Progenitor cell of endocrine pancreas (in vitro differentiated cells): Measurements from ENCODE around the gene WDR43. TPM values are rescaled to one million over a fixed set of nuclear protein-coding genes. Genes with fewer than 3 reads are reported as not detected.

Experiments
- DNase-seq: peaks from one replicate; pipeline ENCODE4 v3.0.0; 2021; ENCODE audit warnings: low spot score; ENCODE audit not compliant: unreplicated experiment
- H3K27ac Mint-ChIP-seq: 2 replicates; pipeline ENCODE4 v1.8.0; 2021; ENCODE audit warnings: mild to moderate bottlenecking, moderate library complexity, mixed read lengths
- H3K27me3 Mint-ChIP-seq: 2 replicates; pipeline ENCODE4 v1.8.0; 2021; ENCODE audit warnings: mixed read lengths
- H3K36me3 Mint-ChIP-seq: 2 replicates; pipeline ENCODE4 v1.8.0; 2022; ENCODE audit warnings: mixed read lengths; ENCODE audit not compliant: insufficient read depth
- H3K4me1 Mint-ChIP-seq: 2 replicates; pipeline ENCODE4 v1.8.0; 2021; ENCODE audit warnings: low read depth, mixed read lengths
- H3K4me3 Mint-ChIP-seq: 2 replicates; pipeline ENCODE4 v1.8.0; 2021; ENCODE audit warnings: low read depth, mild to moderate bottlenecking, moderate library complexity, mixed read lengths
- H3K9me3 Mint-ChIP-seq: 2 replicates; pipeline ENCODE4 v1.8.0; 2021; ENCODE audit warnings: low read depth, mixed read lengths
- total RNA-seq: library from RNA; stranded (reverse); gene quantifications from 2 replicates; pipeline ENCODE4 v1.2.1, GENCODE V29; 2021
- TF ChIP-seq, protein P1 (sequence below): fragments of 200-600 bp; sonication (generic); IDR thresholded peaks from one replicate; pipeline ENCODE4 v1.5.0; 2021; ENCODE audit warnings: antibody characterized with exemption, mild to moderate bottlenecking; ENCODE audit not compliant: unreplicated experiment

WDR43 gene
- total RNA-seq, 1 donor from 2014 or later = 57.2 TPM

DNA sequence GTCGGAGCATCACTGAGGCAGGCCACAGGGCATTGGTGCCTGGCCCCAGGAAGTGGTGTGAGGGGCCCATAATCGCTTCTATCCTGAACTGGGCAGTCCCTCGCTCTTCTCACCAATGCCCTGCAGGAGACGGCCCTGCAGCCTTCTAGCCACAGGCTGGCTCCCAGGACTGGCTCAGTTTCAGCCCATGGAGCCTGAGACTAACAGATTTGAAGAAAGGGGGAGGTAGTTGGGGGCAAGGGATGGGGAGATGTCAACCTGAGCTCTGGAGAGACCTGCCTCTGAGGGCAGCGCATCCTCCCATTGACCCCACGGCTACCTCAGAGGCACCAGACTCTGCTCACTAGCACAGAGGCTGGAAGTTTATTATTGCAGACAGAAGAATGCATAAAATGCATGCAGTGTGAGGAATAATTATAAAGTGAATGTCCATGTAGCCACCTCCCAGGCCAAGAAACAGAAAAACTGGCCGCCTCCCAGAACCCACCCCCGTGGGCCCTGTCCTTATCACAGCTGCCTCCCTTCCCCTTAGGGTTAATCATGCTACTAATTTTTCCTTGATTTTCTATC lies 88.0 kb downstream of the WDR43 start:
- no peak for DNase-seq
- TF ChIP-seq, protein P1, sequence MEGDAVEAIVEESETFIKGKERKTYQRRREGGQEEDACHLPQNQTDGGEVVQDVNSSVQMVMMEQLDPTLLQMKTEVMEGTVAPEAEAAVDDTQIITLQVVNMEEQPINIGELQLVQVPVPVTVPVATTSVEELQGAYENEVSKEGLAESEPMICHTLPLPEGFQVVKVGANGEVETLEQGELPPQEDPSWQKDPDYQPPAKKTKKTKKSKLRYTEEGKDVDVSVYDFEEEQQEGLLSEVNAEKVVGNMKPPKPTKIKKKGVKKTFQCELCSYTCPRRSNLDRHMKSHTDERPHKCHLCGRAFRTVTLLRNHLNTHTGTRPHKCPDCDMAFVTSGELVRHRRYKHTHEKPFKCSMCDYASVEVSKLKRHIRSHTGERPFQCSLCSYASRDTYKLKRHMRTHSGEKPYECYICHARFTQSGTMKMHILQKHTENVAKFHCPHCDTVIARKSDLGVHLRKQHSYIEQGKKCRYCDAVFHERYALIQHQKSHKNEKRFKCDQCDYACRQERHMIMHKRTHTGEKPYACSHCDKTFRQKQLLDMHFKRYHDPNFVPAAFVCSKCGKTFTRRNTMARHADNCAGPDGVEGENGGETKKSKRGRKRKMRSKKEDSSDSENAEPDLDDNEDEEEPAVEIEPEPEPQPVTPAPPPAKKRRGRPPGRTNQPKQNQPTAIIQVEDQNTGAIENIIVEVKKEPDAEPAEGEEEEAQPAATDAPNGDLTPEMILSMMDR = no peak
- Mint-ChIP-seq H3K4me3 (no peak overlapping the region), H3K9me3 (no peaks in the 10 kb centered on the region), H3K27me3 (peaks cover 8% of the 10 kb centered on the region), H3K36me3 (no peaks in the 10 kb centered on the region), H3K4me1 (no peaks in the 10 kb centered on the region), H3K27ac (no peak overlapping the region)

DNA sequence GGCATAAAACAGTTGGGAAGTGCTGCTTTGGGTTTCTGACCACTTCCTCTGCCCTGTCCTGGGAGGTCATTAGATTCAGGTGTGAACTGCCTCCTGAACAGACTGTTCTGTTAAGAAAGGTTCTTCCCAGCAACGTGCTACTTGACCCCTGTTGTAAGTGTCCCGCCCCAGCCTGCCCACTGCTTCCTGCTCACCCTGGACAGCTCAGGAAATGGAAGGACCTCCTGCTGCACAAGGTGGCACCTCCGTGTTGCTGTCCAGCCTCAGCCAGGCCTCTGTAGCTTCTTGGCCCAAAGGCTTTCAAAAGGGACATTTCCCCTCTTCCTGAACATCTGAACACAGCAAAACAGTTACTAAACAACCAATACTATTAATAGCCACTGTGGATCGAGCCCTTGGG lies 92.0 kb downstream of the WDR43 start:
- Mint-ChIP-seq H3K4me3 (no peak overlapping the region), H3K4me1 (no peaks in the 10 kb centered on the region), H3K9me3 (no peaks in the 10 kb centered on the region), H3K27ac (no peak overlapping the region), H3K36me3 (no peaks in the 10 kb centered on the region), H3K27me3 (peaks cover 14% of the 10 kb centered on the region)
- TF ChIP-seq, protein P1 = no peak
- DNase-seq = no peak

DNA sequence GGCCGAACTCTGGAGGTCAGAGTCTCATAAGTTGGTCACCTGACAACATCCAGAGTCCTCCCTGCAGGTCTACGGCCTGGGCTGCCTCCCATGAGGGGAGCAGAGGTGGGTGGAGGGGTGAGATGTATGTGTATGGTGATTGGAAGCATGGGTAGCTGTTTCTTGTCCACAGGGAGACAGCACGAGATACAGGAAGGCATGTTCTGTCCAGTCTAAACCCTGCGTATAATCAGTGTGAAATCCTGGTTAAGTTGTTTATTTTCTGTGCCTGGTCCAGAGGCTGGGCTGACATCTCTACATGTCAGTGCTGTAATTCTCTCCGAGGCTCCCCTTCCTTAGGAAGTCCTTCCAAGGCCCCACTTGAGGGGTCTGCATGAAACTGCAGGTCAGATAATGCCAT lies 95.5 kb downstream of the WDR43 start:
- Mint-ChIP-seq H3K36me3 (no peaks in the 10 kb centered on the region), H3K9me3 (no peaks in the 10 kb centered on the region), H3K27ac (no peak overlapping the region), H3K4me1 (peaks cover 6% of the 10 kb centered on the region), H3K27me3 (peaks cover 28% of the 10 kb centered on the region), H3K4me3 (no peak overlapping the region)
- no peak for DNase-seq
- TF ChIP-seq, protein P1 = no peak

DNA sequence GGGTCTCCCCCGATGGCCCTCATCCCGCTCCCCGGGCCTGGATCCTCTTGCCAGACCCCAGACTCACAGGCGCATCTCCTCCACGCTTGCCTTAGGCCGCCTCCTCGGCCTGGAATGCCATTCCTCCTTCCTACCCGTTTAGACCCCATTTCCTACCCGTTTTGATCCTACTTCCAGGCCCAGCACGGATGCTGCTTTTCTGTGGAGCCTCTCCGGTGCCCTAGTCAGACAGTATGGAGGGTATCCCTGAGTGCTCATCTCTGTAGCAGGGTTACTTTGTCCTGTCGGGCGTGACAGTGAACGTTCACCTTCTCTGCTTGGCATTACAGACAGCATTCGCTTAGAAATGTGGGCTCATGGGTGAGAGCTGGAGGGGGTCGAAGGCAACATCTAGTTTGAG lies 96.0 kb downstream of the WDR43 start:
- H3K4me3 Mint-ChIP-seq = no peak overlapping the region
- peaks cover 30% of the 10 kb centered on the region for H3K27me3 Mint-ChIP-seq
- H3K9me3 Mint-ChIP-seq = no peaks in the 10 kb centered on the region
- peaks cover 6% of the 10 kb centered on the region for H3K4me1 Mint-ChIP-seq
- no peak overlapping the region for H3K27ac Mint-ChIP-seq
- DNase-seq = no peak
- no peaks in the 10 kb centered on the region for H3K36me3 Mint-ChIP-seq
- TF ChIP-seq, protein P1 = no peak

DNA sequence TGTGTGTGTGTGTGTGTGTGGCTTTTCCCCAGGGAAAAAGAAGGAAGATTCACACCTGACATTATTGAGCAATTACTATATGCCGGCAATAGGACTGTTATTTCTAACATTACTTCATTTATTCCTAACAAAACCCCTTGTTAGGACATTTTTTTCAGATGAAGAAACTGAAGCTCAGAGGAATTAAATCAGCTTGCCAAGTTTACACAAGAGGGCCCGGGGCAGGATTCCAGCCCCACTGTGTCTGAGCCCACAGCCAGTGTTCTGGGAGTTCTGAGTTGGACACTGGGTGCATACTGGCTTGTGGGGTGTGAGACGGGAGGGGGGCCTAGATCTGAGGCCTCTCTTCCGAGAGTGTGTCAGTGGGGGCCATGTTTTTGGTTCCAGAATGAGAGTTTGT lies 96.6 kb downstream of the WDR43 start:
- H3K9me3 Mint-ChIP-seq = no peaks in the 10 kb centered on the region
- TF ChIP-seq, protein P1 = no peak
- H3K4me3 Mint-ChIP-seq = no peak overlapping the region
- H3K36me3 Mint-ChIP-seq = no peaks in the 10 kb centered on the region
- peaks cover 6% of the 10 kb centered on the region for H3K4me1 Mint-ChIP-seq
- no peak for DNase-seq
- peaks cover 34% of the 10 kb centered on the region for H3K27me3 Mint-ChIP-seq
- H3K27ac Mint-ChIP-seq = no peak overlapping the region
